HG03565 (cell line): ENCODE results near the gene SCYL1.

Experiments
- ATAC-seq: cut with Tn5 transposase; IDR thresholded peaks from one replicate; pipeline ENCODE4 v1.9.1; 2021; ENCODE audit warnings: mild to moderate bottlenecking, moderate library complexity; ENCODE audit not compliant: unreplicated experiment

SCYL1 gene

DNA sequence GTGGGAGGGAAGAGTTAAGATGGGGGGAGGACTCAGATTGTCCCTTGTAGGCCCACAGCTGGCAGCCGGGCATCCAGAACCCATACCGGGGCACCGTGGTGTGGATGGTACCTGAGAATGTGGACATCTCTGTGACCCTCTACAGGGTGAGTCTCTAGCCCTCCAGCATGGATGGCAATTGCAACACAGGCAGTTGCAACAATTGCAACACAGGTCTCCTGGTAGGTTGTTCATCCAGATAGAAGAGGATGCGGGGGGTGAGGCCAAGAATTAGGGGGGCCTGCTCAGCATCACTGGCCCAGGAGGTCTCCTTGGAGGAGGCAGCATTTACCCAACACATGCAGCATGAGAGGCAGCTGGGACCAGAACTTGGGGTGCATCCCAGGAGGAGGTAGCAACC lies 54.4 kb downstream of the SCYL1 start:
- no peak for ATAC-seq

- no peak for ATAC-seq
Measured at GRCh38 chr11:65580031-65580692, 55.3 kb downstream of the SCYL1 start.

DNA sequence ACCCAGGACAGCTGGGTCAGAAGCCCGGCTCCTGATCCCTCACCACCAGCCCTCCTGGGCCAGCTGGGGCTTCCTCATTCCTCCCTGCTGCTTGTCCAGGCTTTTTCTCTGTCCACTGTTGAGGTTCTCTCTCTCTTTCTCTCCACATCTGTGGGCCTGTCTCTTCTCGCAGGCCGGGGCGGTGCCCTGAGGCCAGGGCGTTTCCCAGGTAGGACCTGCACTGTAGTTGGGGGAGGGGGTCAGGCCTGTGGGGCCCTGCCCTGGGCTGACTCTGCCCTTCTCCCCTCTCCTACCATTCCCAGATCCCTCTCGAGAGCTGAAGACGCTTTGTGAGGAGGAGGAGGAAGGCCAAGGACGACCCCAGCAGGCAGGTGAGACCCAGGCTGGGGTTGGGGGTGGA lies 55.9 kb downstream of the SCYL1 start:
- ATAC-seq: no peak

- no peak for ATAC-seq
Measured at GRCh38 chr11:65581928-65582327, 57.0 kb downstream of the SCYL1 start.

DNA sequence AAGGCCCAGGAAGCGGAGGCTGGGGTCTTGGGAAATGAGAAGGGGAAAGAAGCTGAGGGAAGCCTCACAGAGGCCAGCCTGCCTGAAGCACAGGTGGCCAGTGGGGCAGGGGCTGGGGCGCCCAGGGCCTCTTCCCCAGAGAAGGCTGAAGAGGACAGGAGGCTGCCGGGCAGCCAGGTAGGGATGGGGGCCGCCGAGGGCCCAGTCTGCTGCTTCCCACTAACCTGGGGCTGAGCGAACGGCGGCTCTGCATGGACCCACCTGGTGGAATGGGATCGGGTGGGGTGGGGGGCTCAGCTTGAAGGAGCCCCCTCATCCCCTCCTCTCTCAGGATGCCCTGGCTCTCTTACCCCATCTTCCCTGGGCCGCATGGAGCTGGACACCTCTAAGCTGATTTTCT lies 58.7 kb downstream of the SCYL1 start:
- ATAC-seq: no peak

DNA sequence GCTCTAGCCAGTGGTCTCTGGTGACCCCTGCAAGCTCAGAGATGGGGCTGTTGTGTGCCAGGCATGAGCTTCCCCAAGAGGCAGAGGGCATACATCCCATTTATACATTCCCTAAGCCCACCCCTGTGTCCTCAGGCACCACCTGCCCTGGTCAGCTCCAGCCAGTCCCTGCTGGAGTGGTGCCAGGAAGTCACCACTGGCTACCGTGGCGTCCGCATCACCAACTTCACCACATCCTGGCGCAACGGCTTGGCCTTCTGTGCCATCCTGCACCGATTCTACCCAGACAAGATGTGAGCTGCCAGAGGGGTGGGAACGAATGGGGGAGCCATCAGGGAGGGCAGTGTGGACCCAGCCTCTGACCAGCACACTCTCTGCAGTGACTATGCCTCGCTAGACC lies 59.2 kb downstream of the SCYL1 start:
- ATAC-seq: no peak

DNA sequence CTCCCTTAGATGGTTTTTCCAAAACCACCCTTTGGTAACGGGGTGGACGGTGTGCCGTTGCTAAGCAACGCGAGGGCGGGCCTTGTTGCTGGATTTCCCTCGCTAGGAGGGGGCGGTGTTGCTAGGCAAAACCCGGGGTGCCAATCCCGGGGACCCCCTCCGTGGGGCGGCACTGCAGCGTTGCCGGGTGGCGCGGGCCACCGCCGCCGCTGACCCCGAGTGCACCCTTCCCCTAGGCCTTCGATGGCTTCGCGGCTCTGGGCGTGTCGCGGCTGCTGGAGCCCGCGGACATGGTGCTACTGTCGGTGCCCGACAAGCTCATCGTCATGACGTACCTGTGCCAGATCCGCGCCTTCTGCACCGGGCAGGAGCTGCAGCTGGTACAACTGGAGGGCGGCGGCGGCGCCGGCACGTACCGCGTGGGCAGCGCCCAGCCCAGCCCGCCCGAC lies 59.9 kb downstream of the SCYL1 start:
- no peak for ATAC-seq

DNA sequence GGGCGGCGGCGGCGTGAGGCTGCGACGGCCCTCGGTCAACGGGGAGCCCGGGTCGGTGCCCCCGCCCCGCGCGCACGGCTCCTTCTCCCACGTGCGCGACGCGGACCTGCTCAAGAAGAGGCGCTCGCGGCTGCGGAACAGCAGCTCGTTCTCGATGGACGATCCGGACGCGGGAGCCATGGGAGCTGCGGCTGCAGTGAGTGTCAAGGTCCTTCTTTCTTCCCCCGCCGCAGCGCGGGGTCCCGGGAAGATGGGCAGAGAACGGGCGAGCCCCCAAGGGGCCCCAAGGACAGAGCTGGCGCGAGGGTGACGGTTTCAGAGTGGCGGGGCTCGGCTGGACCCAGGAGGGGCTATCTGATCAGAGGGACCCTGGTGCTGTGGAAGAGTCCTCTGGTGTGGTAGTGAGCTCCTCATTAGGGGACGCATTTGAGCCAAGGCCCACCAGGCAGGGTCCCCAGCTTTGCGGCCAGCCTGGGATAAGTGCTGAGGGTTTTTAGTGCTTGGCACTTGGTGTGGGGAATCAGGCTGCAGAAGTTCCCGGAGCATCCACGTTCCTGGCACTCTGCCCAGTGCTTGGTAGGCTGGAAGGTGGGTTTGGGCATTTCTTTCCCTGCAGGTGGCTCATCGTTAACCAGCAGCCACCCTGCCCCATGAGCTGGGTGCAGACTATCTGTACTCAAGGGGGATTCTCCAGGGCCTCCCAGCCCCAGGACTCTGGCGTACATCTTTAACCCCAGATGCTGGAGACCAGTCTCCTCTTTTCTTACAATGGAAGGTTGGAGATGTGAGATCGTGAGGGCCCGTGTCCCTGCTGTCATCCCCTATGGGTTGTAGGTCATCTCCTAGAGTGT lies 60.7 kb downstream of the SCYL1 start:
- no peak for ATAC-seq

- no peak for ATAC-seq
Measured at GRCh38 chr11:65586247-65586630, 61.4 kb downstream of the SCYL1 start.

DNA sequence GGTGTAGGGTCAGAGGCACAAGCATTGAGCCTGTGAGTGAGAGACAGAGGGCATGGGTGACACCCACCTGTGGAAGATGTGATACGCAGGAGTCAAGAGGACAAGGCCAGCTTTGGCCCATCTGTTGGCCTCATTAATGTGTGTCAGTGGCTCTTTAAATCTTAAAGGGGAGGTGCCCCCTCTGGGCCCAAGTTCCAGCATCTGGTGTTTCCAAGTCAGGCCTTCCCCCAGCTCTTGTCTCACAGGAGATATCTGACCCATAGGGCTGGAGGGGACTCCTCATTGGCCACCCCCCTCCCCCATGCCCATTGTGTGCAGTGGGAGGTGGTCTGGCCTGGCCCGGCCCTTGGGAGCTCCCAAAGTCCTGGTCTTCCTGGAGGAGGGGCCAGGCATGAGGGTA lies 61.8 kb downstream of the SCYL1 start:
- ATAC-seq: no peak
